ENCODE data around the gene TEKT5. TPM values are rescaled to one million over a fixed set of nuclear protein-coding genes. Genes with fewer than 3 reads are reported as not detected.

The TEKT5 gene
- total and polyA plus RNA-seq, 9 of the 15 experiments (the other 6 are each of a cell fraction or from before 2014, with no cell fraction given): 0.10 to 0.19 TPM; not detected in 7

- TF ChIP-seq CREB3L1 (IDR thresholded peaks at IDR 0.05; ENCODE audit: borderline replicate concordance, low read depth) (peak; percentile 95), ZBTB5 (IDR thresholded peaks at IDR 0.05) (no peak), USF2 (CRISPR knock-in tag; IDR thresholded peaks at IDR 0.05) (no peak), ATF7 (IDR thresholded peaks at IDR 0.05) (peak; percentile 76), ARHGAP35 (IDR thresholded peaks at IDR 0.05; ENCODE audit: partially characterized antibody) (no peak), ZBTB34 (CRISPR knock-in tag; IDR thresholded peaks at IDR 0.05) (no peak), LARP7 (IDR thresholded peaks at IDR 0.05) (peak; percentile 10; the same call in 1 of the 2 replicates), NFYB (IDR thresholded peaks at IDR 0.05; ENCODE audit: extremely low read depth, insufficient read length) (no peak), ZC3H4 (CRISPR knock-in tag; IDR thresholded peaks at IDR 0.05; ENCODE audit: borderline replicate concordance) (no peak), HMBOX1 (IDR thresholded peaks at IDR 0.05) (no peak), ZNF184 (CRISPR knock-in tag; IDR thresholded peaks at IDR 0.05) (no peak), ATF2 (CRISPR knock-in tag; IDR thresholded peaks at IDR 0.05) (no peak), ZNF778 (CRISPR knock-in tag; IDR thresholded peaks at IDR 0.05) (no peak), ZNF740 (CRISPR knock-in tag; IDR thresholded peaks at IDR 0.05) (no peak), ZNF740 (tag; IDR thresholded peaks at IDR 0.05) (no peak), L3MBTL2 (IDR thresholded peaks at IDR 0.05) (peak; percentile 94), MXD1 (CRISPR knock-in tag; IDR thresholded peaks at IDR 0.05; ENCODE audit: borderline replicate concordance, poor library complexity, severe bottlenecking) (no peak), TFAM (CRISPR knock-in tag; conservative IDR thresholded peaks at IDR 0.05) (no peak)
Observed at GRCh38 chr16:10743610-10744369, 49.1 kb upstream of the TEKT5 start, which contains the start of gene NUBP1 (continued).
